Measurements from ENCODE around the gene FNDC5.

Gene FNDC5

DNA sequence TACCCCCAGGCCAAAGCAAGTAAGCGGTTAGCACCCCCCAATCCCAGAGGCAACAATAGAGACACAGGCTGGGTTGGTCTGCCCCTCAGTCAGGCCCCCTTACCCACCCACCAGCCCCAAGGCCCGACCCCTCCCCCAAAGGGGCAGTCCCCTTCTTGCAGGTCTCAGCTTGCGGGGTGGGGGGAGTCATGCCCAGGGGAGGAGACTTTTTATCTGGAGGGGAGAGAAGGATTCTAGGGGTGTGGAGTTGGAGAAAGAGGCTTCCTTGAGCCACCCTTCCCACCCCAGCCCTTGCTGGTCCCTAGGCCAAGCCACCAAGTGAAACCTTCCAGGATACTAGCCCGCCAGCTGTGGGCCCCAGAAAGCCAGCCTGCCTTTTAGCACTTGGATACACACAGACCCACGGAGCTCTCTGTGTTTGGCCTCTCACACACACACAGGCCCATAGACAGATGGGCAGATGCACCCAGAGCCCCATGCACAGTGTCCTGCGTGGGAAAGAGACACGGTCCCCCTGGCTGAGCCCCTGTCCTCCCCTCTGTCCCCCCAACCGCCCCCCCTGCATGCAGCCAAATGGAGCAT lies 23.4 kb upstream of the FNDC5 start:
- H3K27me3 ChIP-seq (ENCODE audit: low read length): no peaks in the 10 kb centered on the region
- no peak overlapping the region for H3K4me2 ChIP-seq (ENCODE audit: low read depth, low read length, poor library complexity, severe bottlenecking)
- H3K27ac ChIP-seq (ENCODE audit: low read depth, low read length): no peak overlapping the region
- H3K9me3 ChIP-seq (ENCODE audit: insufficient read depth, low read length): no peaks in the 10 kb centered on the region
- H3F3A ChIP-seq (ENCODE audit: insufficient read depth): no peaks in the 10 kb centered on the region
- H3K36me3 ChIP-seq (ENCODE audit: low read length): no peaks in the 10 kb centered on the region
- H3K9me2 ChIP-seq (replicated peaks; ENCODE audit: insufficient read depth, low read length): no peaks in the 10 kb centered on the region
- no peak overlapping the region for H3K9ac ChIP-seq (ENCODE audit: low read length)
- H2AFZ ChIP-seq (ENCODE audit: low read depth, low read length, severe bottlenecking): no peak overlapping the region
- no peak overlapping the region for H3K4me3 ChIP-seq (ENCODE audit: insufficient read depth, low read length, poor library complexity, severe bottlenecking)
- no peak for TF ChIP-seq EZH2phosphoT487 (conservative IDR thresholded peaks at IDR 0.05; ENCODE audit: low read length)
- TF ChIP-seq, protein P1, sequence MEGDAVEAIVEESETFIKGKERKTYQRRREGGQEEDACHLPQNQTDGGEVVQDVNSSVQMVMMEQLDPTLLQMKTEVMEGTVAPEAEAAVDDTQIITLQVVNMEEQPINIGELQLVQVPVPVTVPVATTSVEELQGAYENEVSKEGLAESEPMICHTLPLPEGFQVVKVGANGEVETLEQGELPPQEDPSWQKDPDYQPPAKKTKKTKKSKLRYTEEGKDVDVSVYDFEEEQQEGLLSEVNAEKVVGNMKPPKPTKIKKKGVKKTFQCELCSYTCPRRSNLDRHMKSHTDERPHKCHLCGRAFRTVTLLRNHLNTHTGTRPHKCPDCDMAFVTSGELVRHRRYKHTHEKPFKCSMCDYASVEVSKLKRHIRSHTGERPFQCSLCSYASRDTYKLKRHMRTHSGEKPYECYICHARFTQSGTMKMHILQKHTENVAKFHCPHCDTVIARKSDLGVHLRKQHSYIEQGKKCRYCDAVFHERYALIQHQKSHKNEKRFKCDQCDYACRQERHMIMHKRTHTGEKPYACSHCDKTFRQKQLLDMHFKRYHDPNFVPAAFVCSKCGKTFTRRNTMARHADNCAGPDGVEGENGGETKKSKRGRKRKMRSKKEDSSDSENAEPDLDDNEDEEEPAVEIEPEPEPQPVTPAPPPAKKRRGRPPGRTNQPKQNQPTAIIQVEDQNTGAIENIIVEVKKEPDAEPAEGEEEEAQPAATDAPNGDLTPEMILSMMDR (IDR thresholded peaks at IDR 0.05; ENCODE audit: insufficient read depth, low read length, poor library complexity, severe bottlenecking): no peak
- no peaks in the 10 kb centered on the region for H4K20me1 ChIP-seq (ENCODE audit: low read depth, low read length)
- H3K79me2 ChIP-seq (ENCODE audit: insufficient read depth, low read length): no peaks in the 10 kb centered on the region

DNA sequence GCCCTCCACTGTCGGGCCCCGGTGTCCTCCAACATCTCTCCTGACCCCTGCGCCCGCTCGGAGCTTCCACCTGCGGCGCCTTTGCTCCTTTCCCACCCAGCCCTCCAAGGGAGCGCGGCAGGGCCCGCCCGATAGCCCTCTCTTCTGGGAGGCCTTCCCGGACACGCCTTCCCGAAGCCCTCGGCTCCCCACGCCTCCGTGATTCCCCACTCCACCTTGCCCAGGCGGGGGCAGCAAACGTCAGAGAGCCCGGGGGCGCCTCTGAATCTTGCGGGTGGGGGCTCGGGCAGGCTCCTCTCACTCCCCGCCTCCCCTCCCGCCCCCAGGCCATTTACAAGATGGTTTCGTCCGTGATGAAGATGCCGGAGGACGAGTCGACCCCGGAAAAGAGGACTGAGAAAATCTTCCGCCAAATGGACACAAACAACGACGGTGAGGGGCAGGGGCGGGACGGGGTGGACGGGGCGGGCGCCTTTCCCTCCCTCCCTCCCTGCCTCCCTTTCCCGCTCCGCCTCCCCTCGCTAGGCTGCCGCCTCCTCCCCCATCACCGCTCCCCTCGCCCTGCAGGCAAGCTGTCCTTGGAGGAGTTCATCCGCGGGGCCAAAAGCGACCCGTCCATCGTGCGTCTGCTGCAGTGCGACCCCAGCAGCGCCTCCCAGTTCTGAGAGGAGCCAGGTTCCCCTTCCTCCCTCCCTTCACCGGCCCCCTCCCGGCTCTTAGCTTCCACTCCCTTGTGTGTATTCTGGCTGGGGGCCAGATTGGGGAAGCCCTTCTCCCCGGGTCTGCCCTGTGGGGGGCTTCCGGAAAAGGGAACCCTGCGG lies 22.7 kb upstream of the FNDC5 start:
- Histone ChIP-seq H3K27ac (ENCODE audit: low read depth, low read length) (no peak overlapping the region), H3F3A (ENCODE audit: insufficient read depth) (no peaks in the 10 kb centered on the region), H3K79me2 (ENCODE audit: insufficient read depth, low read length) (no peaks in the 10 kb centered on the region), H3K27me3 (ENCODE audit: low read length) (no peaks in the 10 kb centered on the region), H3K9me3 (ENCODE audit: insufficient read depth, low read length) (no peaks in the 10 kb centered on the region), H3K4me3 (ENCODE audit: insufficient read depth, low read length, poor library complexity, severe bottlenecking) (no peak overlapping the region), H3K9me2 (replicated peaks; ENCODE audit: insufficient read depth, low read length) (no peaks in the 10 kb centered on the region), H4K20me1 (ENCODE audit: low read depth, low read length) (no peaks in the 10 kb centered on the region), H3K4me2 (ENCODE audit: low read depth, low read length, poor library complexity, severe bottlenecking) (peak overlapping the region; percentile 48), H3K9ac (ENCODE audit: low read length) (peak overlapping the region; percentile 38; the same call in 1 of the 2 replicates), H3K36me3 (ENCODE audit: low read length) (no peaks in the 10 kb centered on the region), H2AFZ (ENCODE audit: low read depth, low read length, severe bottlenecking) (no peak overlapping the region)
- no peak for TF ChIP-seq EZH2phosphoT487 (conservative IDR thresholded peaks at IDR 0.05; ENCODE audit: low read length)
- TF ChIP-seq, protein P1 (IDR thresholded peaks at IDR 0.05; ENCODE audit: insufficient read depth, low read length, poor library complexity, severe bottlenecking): peak; percentile 17

DNA sequence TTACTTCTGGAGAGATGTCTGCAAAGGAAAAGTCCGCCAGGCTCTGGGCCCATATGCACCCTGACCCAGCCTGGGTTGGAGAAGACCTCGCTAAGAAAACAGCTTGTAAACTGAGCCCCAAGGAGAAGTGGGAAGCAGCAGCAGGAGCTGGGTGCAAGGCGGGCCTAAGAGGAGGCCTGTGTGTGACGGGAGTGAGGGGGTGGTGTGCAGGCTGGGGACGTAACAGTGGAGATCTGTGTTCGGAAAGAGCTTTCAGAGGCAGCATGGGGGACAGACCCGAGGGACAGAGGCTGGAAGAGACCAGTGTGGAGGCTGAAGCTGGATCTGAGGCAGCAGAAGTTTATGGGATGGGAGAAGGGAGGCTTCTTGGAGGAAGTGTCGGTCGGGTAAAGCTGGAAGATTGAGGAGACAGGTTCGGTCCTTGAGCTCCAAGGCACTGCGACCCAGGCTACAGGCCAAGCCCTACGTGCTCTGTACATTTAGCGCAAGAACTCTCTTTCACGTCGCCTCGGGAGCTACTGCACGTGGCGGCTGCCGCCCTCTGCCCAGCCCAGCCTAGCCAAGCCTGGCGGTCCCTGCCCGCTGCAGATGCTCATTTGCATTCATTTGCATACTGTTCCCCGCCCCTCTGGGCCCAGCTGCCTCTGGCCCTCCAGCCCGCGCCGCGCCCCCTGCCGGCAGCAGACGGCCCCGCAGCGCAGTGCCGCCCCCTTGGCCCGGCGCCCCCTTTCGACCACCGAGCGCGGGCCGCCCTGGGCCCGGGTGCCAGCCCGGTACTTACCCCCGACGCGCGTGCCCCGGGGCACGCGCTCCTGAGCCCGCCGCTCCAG lies 21.9 kb upstream of the FNDC5 start:
- H3K9me2 ChIP-seq (replicated peaks; ENCODE audit: insufficient read depth, low read length): no peaks in the 10 kb centered on the region
- no peaks in the 10 kb centered on the region for H3F3A ChIP-seq (ENCODE audit: insufficient read depth)
- no peak overlapping the region for H2AFZ ChIP-seq (ENCODE audit: low read depth, low read length, severe bottlenecking)
- H4K20me1 ChIP-seq (ENCODE audit: low read depth, low read length): no peaks in the 10 kb centered on the region
- no peak overlapping the region for H3K27ac ChIP-seq (ENCODE audit: low read depth, low read length)
- H3K4me3 ChIP-seq (ENCODE audit: insufficient read depth, low read length, poor library complexity, severe bottlenecking): no peak overlapping the region
- no peaks in the 10 kb centered on the region for H3K79me2 ChIP-seq (ENCODE audit: insufficient read depth, low read length)
- H3K27me3 ChIP-seq (ENCODE audit: low read length): no peaks in the 10 kb centered on the region
- no peaks in the 10 kb centered on the region for H3K9me3 ChIP-seq (ENCODE audit: insufficient read depth, low read length)
- peak overlapping the region; percentile 38; the same call in 1 of the 2 replicates for H3K9ac ChIP-seq (ENCODE audit: low read length)
- no peaks in the 10 kb centered on the region for H3K36me3 ChIP-seq (ENCODE audit: low read length)
- H3K4me2 ChIP-seq (ENCODE audit: low read depth, low read length, poor library complexity, severe bottlenecking): peak overlapping the region; percentile 48
- no peak for TF ChIP-seq EZH2phosphoT487 (conservative IDR thresholded peaks at IDR 0.05; ENCODE audit: low read length)
- TF ChIP-seq, protein P1 (IDR thresholded peaks at IDR 0.05; ENCODE audit: insufficient read depth, low read length, poor library complexity, severe bottlenecking): peak; percentile 74

All from SU-DHL-6 (cell line).